Measurements from ENCODE around the gene CBLB. TPM values are rescaled to one million over a fixed set of nuclear protein-coding genes. Genes with fewer than 3 reads are reported as not detected.

CBLB gene
- polyA plus RNA-seq, 12 donors: 17.2 to 48.9 (median 26.1) TPM; not detected in 1

DNA sequence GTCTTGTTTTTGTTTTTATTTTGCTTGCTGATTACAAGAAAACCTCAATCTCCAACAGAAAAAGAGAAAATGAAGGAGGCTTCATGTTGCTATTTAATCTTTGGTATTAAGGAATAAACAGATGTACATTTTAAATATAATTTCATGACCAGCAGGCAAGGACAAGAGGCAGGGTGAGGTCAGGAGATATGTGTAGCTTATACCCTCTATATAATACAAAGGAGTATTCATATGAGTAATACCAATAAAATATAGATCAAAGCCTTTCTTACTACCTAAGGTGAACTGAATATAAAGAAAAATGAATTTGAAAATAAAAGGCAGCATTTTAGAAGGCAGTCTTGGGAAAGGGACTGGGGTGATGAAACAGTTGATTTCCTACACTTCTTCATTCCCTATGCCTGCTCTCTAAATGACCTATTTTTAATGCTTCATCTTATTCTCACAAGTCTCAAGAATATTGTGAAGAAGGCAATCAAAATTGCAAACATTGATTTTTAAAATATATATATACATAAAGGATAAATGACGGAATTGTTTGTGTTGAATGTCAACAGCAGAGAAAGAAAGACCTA, 8.6 kb upstream of the CBLB start:
- DNase-seq: no peak

GRCh38 chr3:105876780-105877327, 8.0 kb upstream of the CBLB start:
- no peak for DNase-seq

DNA sequence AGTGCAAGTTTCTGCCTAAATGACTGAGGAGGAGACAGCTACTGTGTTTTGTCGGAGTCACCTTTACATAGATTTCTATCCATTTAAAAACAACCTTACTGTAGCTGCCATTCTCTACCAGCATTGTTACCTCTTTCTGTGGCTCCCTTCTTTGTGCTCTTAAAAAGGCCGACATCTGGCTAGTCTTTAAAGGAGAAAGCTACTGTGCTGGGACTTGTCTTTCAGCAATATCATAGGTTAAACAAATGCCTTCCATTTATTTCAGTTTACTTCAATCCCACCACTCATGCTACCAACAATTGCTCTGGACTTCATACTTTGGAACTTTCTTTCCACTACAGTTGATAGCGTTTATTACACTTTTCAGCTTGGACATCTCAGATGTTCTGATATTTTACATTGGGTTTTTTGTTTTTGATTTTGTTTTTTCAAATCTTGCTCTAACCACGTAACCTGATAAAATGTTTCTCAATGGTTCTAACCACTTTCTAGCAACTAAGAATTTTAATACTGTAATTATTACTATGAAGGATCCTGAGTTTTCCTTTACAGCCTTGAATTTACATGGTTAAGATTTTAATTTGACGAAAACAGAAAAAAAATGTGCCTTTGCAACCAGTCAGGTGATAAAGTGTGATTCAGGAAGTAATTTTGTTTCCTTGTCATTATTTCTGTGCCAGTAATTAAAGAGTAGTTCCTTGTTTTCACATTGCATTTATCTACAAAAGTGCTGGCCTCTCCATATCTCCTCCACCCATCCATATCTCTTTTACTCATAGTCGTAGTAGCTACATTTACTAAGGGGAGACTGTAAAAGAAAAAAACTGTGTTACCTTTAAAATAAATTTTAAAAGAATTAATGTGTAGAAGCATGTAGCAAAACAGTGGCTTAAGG, 1.3 kb upstream of the CBLB start:
- DNase-seq: no peak

DNA sequence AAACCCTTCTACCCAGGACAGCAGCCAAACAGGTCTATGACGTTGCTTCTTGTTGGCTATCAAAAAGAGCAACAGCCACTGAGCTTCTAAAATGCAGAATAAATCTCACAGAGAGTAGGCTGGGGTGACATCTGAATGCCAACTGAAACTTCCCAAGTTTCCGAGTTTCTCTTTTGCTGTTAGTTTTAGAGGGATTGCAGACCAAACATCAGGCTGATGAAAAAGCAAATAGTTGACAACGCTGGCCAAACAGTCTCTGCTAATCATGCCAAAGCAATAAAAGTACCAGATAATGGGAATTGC, 670 bp upstream of the CBLB start:
- no peak for DNase-seq

- DNase-seq: no peak
Observed at GRCh38 chr3:105868431-105868741, 426 bp downstream of the CBLB start.

- DNase-seq: peak; percentile 66
Observed at GRCh38 chr3:105867712-105868430, 941 bp downstream of the CBLB start.

DNA sequence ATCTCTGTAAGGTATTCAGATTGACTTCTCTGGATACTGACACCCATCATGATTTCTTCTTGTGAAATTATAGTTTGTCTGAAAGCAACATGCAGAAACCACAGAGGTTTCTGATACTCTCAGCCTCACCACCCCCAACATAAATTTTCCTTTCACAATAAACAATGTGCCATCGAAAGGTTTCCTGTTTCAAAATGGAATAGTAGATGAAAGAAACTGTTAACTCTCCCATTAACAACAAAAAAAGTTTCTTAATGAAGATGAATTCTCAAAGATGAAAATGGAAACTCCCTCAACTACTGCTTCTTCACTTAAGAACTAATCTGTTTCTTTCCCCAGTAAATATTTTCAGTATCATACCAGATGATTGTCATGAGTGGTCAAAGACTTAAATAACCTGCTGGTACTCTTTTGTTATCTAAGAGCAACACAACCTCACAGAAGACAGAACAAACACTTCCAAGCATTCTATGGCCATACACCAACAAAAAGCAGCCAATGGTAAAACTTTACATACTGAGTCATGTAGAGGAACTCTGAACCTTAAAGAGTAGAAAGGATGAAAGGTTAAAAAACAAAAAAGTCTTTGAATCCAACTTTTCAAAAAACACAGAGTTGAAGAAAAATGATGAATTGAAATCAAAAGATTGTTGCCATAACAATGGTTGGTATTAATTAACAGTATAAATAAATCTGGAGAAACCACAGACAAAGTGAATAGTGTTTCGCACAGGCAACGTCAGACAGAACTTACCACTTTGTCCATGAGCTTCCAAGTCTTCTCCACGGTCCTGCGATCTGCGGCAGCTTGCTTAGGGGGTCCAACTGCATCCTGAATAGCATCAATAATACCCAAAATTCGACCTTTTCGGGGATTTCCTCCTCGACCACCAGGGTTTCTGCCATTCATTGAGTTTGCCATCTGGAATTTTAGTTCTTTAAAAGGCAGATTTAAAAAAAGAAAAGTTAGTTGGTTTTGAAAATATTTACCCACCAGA, 1.9 kb downstream of the CBLB start:
- peak; percentile 33 for DNase-seq

- DNase-seq: no peak
Observed at GRCh38 chr3:105865867-105866350, 2.9 kb downstream of the CBLB start.

DNA sequence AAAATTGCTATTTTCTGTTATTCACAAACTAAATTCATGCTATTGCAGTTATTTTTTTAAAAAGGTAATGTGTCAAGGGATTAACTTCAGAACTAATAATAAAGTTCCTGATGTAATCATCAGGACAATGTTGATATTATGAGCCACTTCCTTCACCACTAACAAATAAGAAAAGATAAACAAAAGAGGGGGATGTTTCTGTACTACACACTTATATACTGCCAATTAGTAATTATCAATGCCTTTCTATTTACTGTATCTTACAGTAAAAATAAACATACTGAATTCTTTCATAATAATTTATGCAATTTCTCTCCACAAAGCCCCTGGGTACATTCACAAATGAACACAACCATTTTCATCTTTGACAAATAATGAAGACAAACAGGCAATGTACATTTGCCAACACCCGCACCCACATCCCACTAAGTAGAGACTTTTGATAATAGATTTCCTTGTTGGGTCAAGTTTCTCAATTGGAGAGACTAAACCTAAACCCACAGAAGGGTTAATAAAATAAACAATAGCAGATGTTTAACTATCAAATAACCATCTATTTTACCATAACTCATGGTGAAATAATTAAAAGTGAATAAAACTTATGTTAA, 3.7 kb downstream of the CBLB start:
- DNase-seq: no peak

GRCh38 chr3:105864212-105864611, 4.6 kb downstream of the CBLB start:
- no peak for DNase-seq

GRCh38 chr3:105863608-105864007, 5.2 kb downstream of the CBLB start:
- no peak for DNase-seq

- no peak for DNase-seq
Observed at GRCh38 chr3:105862217-105862616, 6.6 kb downstream of the CBLB start.

DNA sequence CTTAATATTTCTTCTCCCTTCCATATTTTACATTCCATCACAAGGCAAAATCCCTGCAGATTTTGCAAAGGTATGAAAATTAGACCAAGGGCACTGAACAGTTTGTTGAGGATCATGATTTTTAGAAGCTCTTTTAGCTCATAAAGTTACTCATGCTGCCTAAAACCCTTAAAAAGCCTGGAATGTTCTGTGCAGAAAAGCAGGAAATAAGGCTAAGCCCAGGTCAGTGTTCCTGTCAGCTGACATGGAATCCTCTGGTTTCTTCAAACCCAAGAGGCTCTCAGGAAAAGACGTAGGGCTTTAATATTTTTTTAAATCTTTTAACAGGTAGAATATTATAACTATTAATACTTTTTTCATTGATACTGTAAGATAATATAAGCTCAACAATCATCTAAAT, 8.2 kb downstream of the CBLB start:
- DNase-seq: no peak

DNA sequence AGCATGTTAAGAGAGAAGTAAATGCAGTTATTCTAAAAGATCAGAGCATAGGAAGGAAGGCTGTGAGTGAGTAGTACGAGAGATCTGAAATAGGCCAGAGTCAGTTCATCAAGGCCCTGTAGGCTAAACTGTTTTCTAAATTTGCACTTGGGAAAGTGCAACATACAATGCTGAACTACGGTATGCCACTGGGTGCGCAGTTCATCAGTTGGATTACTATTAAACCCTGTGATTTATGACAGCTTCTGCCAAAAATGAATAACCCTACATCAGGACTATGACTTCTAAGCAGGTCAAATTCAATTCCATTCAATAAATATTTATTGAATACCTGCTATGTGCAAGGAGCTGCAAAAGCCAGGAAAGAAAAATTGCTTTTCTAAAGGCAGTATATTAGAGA, 10.8 kb downstream of the CBLB start:
- no peak for DNase-seq

DNA sequence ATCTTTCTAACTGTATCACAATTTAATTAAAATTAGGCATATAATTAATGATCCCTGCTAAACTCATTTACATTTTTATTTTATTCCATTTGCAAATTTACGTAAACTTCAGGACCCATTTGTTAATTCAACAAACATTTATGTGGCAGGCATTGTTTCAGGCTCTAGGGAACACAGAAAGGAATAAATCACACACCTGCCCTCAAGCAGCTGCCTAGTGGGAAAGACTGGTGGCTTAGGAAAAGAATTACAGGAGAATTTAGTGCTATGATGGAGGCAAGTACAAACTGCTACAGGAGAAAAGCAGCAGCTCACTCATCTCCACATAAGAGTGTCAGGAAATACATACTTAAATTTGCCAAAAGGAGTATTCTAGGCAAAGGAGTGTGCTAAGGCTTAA, 11.2 kb downstream of the CBLB start:
- DNase-seq: no peak

GRCh38 chr3:105856605-105857004, 12.2 kb downstream of the CBLB start:
- DNase-seq: no peak

DNA sequence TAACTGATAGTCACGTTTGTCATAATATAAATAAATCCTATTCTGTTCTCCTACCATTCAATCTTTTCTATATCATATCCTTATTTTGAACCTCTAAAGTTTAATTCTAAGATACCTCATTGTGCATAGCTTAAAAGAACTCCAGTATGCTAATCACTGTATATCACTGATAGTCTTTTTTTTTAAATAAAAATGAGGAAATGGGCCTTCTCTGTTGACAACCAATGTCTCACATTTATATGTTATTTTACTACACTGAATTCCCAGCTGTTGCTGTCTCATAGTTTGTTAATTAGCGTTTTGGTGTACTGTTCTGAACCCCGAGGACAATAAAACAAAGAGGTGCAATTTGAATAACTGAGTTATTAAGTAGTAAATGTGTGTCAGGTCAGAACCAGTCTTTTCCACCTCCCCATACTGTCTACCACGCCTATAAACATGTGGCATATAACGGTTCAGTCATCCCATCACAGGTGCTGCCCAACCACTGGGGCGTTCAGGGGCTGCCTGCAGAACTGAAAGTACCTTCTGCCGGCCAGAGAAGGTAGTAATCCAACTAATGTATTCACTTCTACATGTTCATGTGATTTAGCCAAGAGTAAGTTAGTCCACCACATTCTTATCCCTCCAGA, 14.9 kb downstream of the CBLB start:
- DNase-seq: no peak

DNA sequence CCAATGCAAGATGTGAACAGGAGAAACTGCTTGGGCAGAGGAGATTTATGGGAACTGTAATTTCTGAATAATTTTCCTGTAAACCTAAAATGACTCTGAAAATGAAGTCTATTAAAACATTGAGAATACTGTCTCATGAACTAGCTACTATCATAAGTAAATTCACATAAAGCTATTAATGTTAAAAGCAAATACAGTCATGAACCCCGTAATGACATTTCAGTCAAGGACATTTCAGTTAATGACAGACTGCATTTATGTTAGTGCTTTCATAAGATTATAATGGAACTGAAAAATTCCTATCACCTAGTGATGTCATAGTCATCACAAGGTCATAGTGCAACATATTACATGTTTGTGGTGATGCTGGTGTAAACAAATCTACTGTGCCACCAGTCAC, 17.2 kb downstream of the CBLB start:
- no peak for DNase-seq

- DNase-seq: no peak
Observed at GRCh38 chr3:105851176-105851575, 17.6 kb downstream of the CBLB start.

DNA sequence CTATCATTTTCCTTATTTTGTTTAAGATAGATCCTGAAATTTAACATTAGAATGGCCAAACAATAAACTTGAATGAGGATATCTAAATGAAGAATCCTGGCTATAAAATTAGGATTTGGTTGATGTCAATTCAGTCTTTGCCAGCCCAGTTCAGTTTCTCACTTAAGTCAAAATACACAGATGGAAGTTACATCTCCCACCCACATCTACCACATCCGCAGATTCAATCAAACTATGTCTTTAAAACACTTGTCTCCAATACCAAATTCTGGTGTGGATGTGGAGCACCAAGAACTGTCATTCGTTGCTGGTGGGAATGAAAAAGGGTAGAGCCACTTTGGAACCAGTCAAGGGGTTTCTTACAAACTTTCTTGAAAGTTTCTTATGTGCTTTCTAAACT, 18.2 kb downstream of the CBLB start:
- no peak for DNase-seq

GRCh38 chr3:105848821-105849220, 20.0 kb downstream of the CBLB start:
- DNase-seq: no peak

Measured in muscle of arm (tissue), 12 donors.